GM23338 (cell line): Measurements from ENCODE around the gene ETHE1.

ENCODE experiments used
- CREB1 ChIP-seq: fragments of 250-450 bp; sonication (Bioruptor Pico); IDR thresholded peaks from 2 replicates; pipeline ENCODE4 v1.5.0; 2020; ENCODE audit warnings: low read depth, mild to moderate bottlenecking, moderate library complexity
- CTCF ChIP-seq, 2 experiments: fragments of 200-600 bp in 1 of 2; sonication (generic) in 1 of 2; conservative IDR thresholded peaks; 2 replicates each; pipeline versions ENCODE4 v1.5.1 to v1.6.1; 2016 to 2017; ENCODE audit warnings: antibody characterized with exemption in 2 of 2, low read depth in 2 of 2, mild to moderate bottlenecking in 2 of 2, moderate library complexity in 1 of 2
- EZH2 ChIP-seq: fragments of 200-600 bp; sonication (generic); IDR thresholded peaks from one replicate; pipeline ENCODE4 v1.8.0; 2017; ENCODE audit warnings: antibody characterized with exemption, mild to moderate bottlenecking, low read depth; ENCODE audit not compliant: unreplicated experiment
- EZH2phosphoT487 ChIP-seq: fragments of 200-600 bp; sonication (generic); IDR thresholded peaks from one replicate; pipeline ENCODE4 v1.8.1; 2018; ENCODE audit warnings: antibody characterized with exemption; ENCODE audit not compliant: unreplicated experiment
- JUNB ChIP-seq: IDR thresholded peaks from one replicate; pipeline ENCODE4 v1.6.1; 2016; ENCODE audit warnings: antibody characterized with exemption; ENCODE audit not compliant: unreplicated experiment
- POLR2AphosphoS5 ChIP-seq: IDR thresholded peaks from 2 replicates; pipeline ENCODE4 v1.6.1; 2016; ENCODE audit warnings: antibody characterized with exemption, low read depth
- REST ChIP-seq: IDR thresholded peaks from one replicate; pipeline ENCODE4 v1.6.1; 2018; ENCODE audit warnings: antibody characterized with exemption; ENCODE audit not compliant: unreplicated experiment
- ZNF114 ChIP-seq: fragments of 250-450 bp; sonication (Bioruptor Pico); IDR thresholded peaks from 2 replicates; pipeline ENCODE4 v1.5.0; 2020; ENCODE audit warnings: mild to moderate bottlenecking, moderate library complexity
- ZNF462 ChIP-seq: fragments of 250-450 bp; sonication (Bioruptor Pico); IDR thresholded peaks from 2 replicates; pipeline ENCODE4 v1.5.0; 2020; ENCODE audit warnings: mild to moderate bottlenecking, moderate library complexity

GRCh38 chr19:43562226-43562697 is 35.3 kb upstream of the ETHE1 start:
- TF ChIP-seq EZH2 (no peak), ZNF462 (no peak), CREB1 (CRISPR knock-in tag) (no peak), JUNB (no peak), CTCF (conservative IDR thresholded peaks at IDR 0.05; ENCODE audit: low read depth in 2 of 2) (no peak), ZNF114 (no peak), POLR2AphosphoS5 (no peak), EZH2phosphoT487 (no peak), REST (no peak)
